ENCODE data around the gene TAB3. TPM values are rescaled to one million over a fixed set of nuclear protein-coding genes. Genes with fewer than 3 reads are reported as not detected.

TAB3 gene
- total RNA-seq, 4 donors from 2014 or later = 17.0 to 22.4 (median 19.6) TPM

DNA sequence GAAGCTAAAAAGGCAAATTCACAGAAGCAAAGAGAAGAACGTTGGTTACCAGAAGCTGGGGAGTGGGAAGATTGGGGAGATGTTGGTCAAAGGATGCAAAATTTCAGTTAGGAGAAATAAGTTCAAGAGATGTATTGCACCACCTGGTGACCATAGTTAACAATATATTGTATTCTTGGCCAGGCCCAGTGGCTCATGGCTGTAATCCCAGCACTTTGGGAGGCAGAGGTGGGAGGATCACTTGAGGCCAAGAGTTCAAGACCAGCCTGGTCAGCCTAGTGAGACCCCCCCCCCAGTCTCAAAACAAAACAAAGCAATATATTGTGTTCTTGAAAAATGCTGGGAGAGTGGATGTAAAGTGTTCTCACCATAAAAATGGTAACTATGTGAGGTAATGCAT is 67.9 kb downstream of the TAB3 start:
- TF ChIP-seq POLR2AphosphoS5 (IDR thresholded peaks at IDR 0.05) = no peak
- Histone ChIP-seq H3K27me3 (no peaks in the 10 kb centered on the region), H3K36me3 (no peaks in the 10 kb centered on the region), H3K4me1 (no peaks in the 10 kb centered on the region), H3K27ac (replicated peaks in 1 of 4) (no peak overlapping the region), H3K4me3 (no peak overlapping the region), H3K9me3 (no peaks in the 10 kb centered on the region)
- intact Hi-C loops (cut with DNase I) = no loop called here
- 70% methylated on average over 1 of the region's 1 CpG for whole genome bisulfite sequencing
- no peak for DNase-seq (ENCODE audit: extremely low spot score)

DNA sequence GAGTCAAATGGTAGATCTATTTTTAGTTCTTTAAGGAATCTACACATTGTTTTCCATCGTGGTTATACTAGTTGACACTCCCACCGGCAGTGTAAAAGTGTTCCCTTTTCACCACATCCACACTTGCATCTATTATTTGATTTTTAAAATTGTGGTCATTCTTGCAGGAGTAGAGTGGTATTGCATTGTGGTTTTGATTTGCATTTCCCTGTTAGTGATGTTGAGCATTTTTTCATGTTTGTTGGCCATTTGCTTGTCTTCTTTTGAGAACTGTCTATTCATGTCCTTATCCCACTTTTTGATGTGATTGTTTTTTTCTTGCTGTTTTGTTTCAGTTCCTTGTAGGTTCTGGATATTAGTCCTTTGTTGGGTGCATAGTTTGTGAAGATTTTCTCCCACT is 70.0 kb downstream of the TAB3 start:
- H3K36me3 ChIP-seq = no peaks in the 10 kb centered on the region
- TF ChIP-seq EP300 (IDR thresholded peaks at IDR 0.05) (no peak), POLR2A (IDR thresholded peaks at IDR 0.05; ENCODE audit: low read depth) (no peak), POLR2AphosphoS5 (IDR thresholded peaks at IDR 0.05) (no peak)
- TF ChIP-seq, protein P1, sequence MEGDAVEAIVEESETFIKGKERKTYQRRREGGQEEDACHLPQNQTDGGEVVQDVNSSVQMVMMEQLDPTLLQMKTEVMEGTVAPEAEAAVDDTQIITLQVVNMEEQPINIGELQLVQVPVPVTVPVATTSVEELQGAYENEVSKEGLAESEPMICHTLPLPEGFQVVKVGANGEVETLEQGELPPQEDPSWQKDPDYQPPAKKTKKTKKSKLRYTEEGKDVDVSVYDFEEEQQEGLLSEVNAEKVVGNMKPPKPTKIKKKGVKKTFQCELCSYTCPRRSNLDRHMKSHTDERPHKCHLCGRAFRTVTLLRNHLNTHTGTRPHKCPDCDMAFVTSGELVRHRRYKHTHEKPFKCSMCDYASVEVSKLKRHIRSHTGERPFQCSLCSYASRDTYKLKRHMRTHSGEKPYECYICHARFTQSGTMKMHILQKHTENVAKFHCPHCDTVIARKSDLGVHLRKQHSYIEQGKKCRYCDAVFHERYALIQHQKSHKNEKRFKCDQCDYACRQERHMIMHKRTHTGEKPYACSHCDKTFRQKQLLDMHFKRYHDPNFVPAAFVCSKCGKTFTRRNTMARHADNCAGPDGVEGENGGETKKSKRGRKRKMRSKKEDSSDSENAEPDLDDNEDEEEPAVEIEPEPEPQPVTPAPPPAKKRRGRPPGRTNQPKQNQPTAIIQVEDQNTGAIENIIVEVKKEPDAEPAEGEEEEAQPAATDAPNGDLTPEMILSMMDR (IDR thresholded peaks at IDR 0.05) = no peak
- DNase-seq (ENCODE audit: extremely low spot score) = no peak
- H3K4me3 ChIP-seq = no peak overlapping the region
- H3K4me1 ChIP-seq = no peaks in the 10 kb centered on the region
- intact Hi-C loops (cut with DNase I) = no loop called here
- H3K27ac ChIP-seq (replicated peaks in 1 of 4) = no peak overlapping the region
- H3K9me3 ChIP-seq = no peaks in the 10 kb centered on the region
- WGBS = 67% methylated on average over 2 of the region's 2 CpGs
- no peaks in the 10 kb centered on the region for H3K27me3 ChIP-seq

DNA sequence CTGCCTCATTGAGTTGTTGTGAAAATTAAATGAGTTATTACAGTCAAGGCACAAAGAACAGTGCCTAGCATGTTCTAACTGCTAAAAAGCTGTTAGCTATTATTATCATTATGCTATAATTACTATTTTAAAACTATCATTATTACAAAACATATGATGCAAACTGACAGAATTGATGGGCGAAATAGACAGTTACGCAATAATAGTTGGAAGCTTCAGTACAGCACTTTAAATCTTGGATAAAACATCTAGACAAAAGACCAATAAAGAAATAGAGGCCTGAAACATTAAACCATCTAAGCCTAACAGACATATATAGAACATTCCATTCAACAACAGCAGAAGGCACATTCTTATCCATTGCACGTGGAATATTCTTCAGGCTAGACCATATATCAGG is 73.0 kb downstream of the TAB3 start:
- Histone ChIP-seq H3K4me1 (no peaks in the 10 kb centered on the region), H3K9me3 (no peaks in the 10 kb centered on the region), H3K27ac (replicated peaks in 1 of 4) (no peak overlapping the region), H3K4me3 (no peak overlapping the region), H3K27me3 (no peaks in the 10 kb centered on the region), H3K36me3 (no peaks in the 10 kb centered on the region)
- DNase-seq (ENCODE audit: extremely low spot score) = no peak
- no peak for TF ChIP-seq EP300 (IDR thresholded peaks at IDR 0.05)
- TF ChIP-seq, protein P1 (IDR thresholded peaks at IDR 0.05) = no peak
- TF ChIP-seq POLR2A (IDR thresholded peaks at IDR 0.05; ENCODE audit: low read depth) = no peak
- no peak for TF ChIP-seq POLR2AphosphoS5 (IDR thresholded peaks at IDR 0.05)
- WGBS = 80% methylated on average over 3 of the region's 3 CpGs
- intact Hi-C loops (cut with DNase I) = no loop called here

DNA sequence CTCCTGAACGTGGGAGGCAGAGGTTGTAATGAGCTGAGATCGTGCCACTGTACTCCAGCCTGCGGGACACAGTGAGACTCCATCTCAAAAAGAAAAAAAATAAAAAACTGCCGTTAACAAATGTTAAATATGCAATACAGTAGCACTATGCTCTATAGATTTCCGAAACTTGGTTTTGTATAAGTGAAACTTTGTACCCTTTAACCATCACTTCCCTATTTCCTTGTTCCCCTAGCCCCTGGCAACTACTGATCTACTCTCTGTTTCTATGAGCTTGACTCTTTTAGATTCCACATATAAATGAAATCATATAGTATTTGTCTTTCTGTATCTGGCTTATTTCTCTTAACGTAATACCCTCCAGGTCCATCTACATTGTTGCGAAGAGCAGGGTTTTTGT is 74.1 kb downstream of the TAB3 start:
- TF ChIP-seq POLR2AphosphoS5 (IDR thresholded peaks at IDR 0.05) (no peak), POLR2A (IDR thresholded peaks at IDR 0.05; ENCODE audit: low read depth) (no peak), EP300 (IDR thresholded peaks at IDR 0.05) (no peak)
- TF ChIP-seq, protein P1 (IDR thresholded peaks at IDR 0.05) = no peak
- Histone ChIP-seq H3K27me3 (no peaks in the 10 kb centered on the region), H3K36me3 (no peaks in the 10 kb centered on the region), H3K9me3 (no peaks in the 10 kb centered on the region), H3K4me1 (no peaks in the 10 kb centered on the region), H3K27ac (replicated peaks in 1 of 4) (no peak overlapping the region), H3K4me3 (no peak overlapping the region)
- no peak for DNase-seq (ENCODE audit: extremely low spot score)
- WGBS = 87% methylated on average over 7 of the region's 7 CpGs
- intact Hi-C loops (cut with DNase I) = no loop called here

DNA sequence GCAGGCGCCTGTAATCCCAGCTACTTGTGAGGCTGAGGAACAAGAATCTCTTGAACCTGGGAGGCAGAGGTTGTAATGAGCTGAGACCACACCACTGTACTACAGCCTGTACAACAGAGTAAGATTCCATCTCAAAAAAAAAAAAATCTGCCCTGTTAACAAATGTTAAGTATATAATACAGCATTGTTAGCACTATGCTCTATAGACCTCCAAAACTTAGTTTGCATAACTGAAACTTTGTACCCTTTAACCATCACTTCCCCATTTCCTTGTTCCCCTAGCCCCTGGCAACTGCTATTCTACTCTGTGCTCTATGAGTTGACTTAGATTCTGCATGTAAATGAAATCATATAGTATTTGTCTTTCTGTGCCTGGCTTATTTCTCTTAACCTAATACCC is 76.7 kb downstream of the TAB3 start:
- H3K9me3 ChIP-seq = no peaks in the 10 kb centered on the region
- no peaks in the 10 kb centered on the region for H3K36me3 ChIP-seq
- H3K27me3 ChIP-seq = no peaks in the 10 kb centered on the region
- WGBS = 69% methylated on average over 1 of the region's 1 CpG
- no peak overlapping the region for H3K27ac ChIP-seq (replicated peaks in 1 of 4)
- H3K4me3 ChIP-seq = no peak overlapping the region
- TF ChIP-seq POLR2A (IDR thresholded peaks at IDR 0.05; ENCODE audit: low read depth) (no peak), POLR2AphosphoS5 (IDR thresholded peaks at IDR 0.05) (no peak), EP300 (IDR thresholded peaks at IDR 0.05) (no peak)
- TF ChIP-seq, protein P1 (IDR thresholded peaks at IDR 0.05) = no peak
- no peak for DNase-seq (ENCODE audit: extremely low spot score)
- H3K4me1 ChIP-seq = no peaks in the 10 kb centered on the region
- intact Hi-C loops (cut with DNase I) = no loop called here
